HG03575 (cell line): Measurements from ENCODE around the gene RYR1.
"Not testable (repeated sequence)": the region's sequence is repeated elsewhere in the genome, so short reads cannot be mapped to it uniquely, and the experiment has no call there.

ENCODE experiments used
- ATAC-seq: cut with Tn5 transposase; IDR thresholded peaks from one replicate; pipeline ENCODE4 v1.9.1; 2021; ENCODE audit not compliant: unreplicated experiment, insufficient number of reproducible peaks, low FRiP score; ENCODE audit errors: extremely low read depth

Gene RYR1

DNA sequence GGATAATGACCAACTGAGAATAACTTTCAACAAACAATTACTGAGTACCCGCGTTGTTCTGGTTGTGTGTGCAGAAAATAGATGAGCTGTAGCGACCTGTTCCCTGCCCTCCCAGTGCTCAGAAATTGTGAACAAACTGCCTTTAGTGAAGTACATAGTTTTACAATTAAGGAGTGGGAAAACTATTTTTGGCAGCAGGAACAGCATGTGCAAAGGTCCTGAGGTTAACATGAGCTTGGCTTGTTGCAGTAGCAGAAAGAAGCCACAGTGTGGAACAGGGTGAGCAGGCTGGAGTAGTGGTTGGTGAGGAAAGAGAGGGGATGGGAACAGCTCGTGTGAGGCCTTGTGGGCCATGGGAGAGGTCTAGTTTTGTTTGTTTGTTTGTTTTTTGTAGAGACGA lies 16.0 kb downstream of the RYR1 start:
- no peak for ATAC-seq

DNA sequence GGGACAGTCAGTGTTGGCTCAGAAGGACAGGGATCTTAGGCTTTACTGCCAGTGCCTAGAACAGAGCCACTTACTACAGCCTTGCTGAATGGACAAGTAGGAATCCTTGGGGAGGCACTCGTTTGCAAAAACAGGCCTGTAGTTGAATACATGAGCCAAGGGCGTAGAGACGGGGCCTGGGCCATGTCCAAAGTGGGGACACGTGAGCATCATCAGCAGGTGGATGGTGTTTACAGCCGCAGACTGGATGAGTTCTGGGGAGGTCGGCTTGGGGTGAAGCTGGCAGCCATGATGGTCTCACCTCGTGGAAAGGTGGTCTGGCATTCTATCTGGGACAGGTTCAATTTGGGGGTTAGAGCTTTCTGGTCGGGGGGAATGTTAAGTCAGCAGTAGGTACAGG lies 17.5 kb downstream of the RYR1 start:
- no peak for ATAC-seq

DNA sequence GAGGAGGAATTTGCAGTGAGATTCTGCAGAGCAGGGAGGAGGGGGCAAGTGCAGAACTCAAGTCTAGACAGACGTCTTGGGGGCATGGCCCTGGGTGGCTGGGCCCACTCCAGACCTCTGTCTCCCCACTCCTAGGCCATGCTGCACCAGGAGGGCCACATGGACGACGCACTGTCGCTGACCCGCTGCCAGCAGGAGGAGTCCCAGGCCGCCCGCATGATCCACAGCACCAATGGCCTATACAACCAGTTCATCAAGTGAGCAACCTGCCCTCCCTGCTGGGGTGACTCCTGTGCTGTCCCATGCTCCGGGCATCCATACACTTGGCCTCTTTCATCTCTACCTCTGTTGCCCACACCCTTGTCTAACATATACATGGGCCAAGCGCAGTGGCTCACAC lies 18.1 kb downstream of the RYR1 start:
- ATAC-seq = no peak

DNA sequence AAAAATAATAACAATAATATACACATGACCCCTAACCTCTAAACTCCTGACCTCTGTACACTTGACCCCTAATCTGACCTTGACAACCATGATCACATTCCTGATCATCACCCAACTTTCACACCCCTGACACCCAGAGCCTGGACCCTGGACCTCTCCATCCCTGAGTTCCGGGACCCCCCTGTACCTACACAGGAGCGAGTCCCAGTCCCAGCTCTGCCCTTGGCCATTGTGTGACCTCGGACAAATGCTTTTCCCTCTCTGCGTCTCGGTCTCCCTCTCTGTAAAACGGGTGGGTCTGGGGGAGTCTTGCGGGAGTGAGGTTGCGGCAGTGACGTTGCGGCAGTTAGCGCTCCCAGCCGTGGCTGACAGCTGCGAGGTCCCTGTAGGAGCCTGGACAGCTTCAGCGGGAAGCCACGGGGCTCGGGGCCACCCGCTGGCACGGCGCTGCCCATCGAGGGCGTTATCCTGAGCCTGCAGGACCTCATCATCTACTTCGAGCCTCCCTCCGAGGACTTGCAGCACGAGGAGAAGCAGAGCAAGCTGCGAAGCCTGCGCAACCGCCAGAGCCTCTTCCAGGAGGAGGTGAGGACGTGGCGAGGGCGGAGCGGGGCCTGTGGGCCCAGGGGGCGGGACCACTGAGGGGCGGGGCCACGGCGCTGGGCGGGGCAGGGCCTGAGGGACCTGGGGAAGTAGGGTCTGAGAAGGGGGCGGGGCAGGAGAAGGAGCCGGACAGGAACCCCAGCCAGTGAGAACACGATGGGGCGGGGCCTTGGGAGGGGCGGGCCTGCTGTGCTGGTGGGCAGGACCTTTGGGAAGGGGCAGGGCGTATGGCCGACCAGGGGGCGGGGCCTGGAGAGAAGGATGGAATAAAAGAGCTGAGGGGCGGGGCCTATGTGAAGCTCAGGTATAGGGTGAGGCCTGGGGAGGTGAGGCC lies 19.2 kb downstream of the RYR1 start:
- ATAC-seq = no peak

DNA sequence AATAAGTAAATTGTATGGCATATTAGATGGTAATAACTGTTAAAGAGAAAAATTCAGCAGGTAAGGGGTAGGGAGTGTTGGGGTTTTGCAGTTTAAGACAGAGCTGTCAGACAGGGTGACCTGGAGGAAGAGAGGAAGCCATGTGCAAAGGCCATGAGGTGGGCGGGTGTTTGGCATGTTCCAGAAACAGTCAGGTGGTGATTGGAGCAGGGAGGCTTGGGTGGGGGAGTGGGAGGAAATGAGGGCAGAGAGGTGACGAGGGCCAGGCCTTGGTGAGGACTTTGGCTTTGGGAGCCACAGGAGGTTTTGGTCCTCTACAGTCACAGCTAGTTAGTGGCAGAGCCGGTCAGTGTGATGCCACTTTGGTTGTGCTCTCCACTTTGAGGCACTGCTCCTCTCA lies 20.1 kb downstream of the RYR1 start:
- ATAC-seq = no peak

DNA sequence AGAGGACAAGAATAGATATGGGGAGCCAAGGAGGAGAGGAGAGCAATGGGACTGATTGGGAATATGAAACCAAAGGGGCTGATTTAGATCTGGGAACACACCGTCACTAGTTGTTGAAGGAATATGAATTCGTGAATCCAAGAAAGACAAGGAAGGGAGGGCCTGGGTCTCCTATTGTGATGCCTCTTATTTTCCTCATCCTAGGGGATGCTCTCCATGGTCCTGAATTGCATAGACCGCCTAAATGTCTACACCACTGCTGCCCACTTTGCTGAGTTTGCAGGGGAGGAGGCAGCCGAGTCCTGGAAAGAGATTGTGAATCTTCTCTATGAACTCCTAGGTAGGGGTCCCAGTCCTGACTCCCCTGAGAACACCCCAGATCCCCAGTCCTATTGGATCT lies 21.5 kb downstream of the RYR1 start:
- no peak for ATAC-seq

DNA sequence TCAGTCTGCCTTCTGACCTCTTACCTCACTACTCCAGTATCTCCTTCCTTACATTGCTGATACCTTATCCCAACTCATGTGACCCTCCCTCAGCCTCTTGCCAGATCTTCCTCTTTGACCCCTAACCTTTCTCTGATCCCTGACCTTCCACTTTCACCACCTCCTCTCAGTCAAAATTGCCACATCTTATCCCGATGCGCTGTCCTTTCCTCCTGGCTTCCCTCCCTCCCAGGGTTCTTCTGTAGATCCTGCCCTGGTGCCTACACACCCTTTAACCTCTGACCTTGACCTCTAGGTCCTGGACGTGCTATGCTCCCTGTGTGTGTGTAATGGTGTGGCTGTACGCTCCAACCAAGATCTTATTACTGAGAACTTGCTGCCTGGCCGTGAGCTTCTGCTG lies 23.7 kb downstream of the RYR1 start:
- no peak for ATAC-seq

DNA sequence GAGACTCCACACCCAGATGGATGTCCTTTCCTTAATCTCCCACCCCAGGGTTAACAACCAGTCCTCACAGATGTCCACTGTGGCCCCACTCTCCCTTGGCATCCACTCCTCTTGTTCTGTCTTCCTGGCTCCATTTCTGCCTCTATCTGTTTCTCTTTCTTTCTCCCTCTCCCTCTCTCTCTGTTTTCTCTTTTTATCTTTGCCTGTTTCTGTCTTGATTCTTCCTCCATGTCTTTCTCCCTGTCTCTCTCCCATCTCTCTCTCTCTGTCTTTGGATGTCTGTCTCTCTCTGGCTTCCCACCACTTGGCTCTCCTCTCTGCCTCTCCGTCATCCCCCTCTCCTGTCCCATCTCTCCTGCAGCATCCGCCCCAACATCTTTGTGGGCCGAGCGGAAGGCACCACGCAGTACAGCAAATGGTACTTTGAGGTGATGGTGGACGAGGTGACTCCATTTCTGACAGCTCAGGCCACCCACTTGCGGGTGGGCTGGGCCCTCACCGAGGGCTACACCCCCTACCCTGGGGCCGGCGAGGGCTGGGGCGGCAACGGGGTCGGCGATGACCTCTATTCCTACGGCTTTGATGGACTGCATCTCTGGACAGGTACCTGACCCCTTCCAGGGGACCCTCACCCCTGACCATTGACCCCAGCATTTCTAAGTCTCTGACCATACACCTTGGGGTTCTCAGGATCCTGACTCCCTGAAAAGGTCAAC lies 24.4 kb downstream of the RYR1 start:
- ATAC-seq = no peak

DNA sequence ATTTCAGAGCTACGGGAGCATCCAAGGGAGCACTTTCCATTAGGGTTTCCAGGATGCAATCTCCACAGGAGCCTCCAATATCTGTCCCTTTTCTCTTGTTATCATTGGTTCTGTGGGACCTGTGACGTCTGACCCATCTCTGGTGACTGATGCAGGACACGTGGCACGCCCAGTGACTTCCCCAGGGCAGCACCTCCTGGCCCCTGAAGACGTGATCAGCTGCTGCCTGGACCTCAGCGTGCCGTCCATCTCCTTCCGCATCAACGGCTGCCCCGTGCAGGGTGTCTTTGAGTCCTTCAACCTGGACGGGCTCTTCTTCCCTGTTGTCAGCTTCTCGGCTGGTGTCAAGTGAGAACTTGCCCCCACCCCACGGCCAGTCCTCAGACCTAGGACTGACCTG lies 25.5 kb downstream of the RYR1 start:
- ATAC-seq = no peak

DNA sequence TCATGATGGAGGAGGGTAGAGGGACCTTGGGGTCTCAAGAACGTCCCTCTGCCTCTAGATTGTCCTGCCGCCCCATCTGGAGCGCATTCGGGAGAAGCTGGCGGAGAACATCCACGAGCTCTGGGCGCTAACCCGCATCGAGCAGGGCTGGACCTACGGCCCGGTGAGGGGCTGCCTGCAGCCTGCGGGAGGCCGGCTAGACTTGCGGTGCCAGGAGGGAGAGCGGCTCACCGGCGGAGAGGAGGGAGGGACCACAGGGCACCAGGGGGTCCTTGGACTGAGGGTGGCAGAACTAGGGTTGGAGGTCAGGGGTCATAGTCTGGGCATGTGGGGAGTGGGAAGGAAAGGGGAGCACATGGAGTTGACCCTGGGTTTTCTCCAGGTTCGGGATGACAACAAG lies 29.9 kb downstream of the RYR1 start:
- ATAC-seq = no peak

DNA sequence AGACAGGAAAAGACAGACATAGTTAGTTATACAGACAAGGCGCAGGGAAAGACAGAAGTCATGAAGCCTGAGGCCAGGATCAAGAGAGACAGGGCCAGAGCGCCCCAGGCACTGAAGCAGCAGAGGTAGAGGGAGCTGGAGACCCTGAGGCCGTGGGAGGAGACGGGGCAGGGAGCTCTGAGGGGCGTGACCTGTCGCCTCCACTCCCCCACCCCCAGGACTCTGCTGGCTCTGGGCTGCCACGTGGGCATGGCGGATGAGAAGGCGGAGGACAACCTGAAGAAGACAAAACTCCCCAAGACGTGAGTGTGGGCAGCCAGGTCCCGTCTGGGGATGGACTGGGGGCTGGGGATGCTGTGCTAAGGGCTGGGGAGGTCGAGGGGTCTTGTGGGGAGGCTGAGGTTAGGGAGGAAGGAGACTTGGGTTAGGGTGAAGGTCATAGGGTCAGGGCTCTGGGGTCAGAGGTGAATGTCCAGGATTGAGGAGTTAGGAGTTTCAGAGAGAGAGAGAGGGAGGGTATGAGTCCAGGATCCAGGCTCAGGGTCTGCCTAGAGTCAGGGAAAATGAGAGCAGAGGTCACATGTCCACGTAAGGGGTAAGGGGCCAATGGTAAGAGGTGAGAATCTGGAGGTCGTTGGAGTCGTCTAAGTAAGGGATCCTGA lies 31.1 kb downstream of the RYR1 start:
- no peak for ATAC-seq

DNA sequence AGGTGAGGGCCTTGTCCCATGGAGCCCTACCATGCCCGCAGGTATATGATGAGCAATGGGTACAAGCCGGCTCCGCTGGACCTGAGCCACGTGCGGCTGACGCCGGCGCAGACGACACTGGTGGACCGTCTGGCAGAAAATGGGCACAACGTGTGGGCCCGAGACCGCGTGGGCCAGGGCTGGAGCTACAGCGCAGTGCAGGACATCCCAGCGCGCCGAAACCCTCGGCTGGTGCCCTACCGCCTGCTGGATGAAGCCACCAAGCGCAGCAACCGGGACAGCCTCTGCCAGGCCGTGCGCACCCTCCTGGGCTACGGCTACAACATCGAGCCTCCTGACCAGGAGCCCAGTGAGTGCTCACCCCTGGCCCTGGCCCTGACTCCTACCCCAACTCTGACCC lies 32.6 kb downstream of the RYR1 start:
- ATAC-seq = no peak

DNA sequence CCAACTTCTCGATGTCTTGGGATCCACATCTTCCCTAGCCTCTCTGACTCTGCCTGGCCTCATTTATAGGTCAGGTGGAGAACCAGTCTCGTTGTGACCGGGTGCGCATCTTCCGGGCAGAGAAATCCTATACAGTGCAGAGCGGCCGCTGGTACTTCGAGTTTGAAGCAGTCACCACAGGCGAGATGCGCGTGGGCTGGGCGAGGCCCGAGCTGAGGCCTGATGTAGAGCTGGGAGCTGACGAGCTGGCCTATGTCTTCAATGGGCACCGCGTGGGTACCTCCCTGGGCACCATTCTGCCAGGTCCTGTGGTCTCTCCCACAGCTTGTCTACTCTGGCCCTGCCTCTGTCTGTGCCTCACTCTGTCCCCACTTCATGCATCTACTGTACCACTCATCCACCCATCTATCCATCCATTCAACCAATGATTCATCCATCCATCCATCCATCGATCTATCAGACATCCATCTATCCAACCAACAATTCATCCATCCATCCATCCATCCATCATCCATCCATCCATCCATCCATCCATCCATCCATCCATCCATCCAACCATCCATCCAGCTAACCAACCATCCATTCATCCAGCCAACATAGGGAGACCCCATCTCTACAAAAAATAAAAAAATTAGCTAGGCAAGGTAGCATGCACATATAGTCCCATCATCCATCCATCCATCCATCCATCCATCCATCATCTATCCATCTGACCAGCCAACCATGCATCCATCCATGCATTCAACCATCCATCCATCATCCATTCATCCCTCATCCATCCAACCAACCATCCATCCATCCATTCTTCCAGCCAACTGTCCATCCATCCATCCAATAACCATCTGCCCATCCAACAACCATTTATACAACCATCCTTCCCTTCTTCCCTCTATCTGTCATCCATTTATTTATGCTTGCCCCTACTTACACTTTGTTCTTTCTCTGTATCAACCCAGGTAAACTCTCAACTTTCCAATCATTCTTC lies 34.3 kb downstream of the RYR1 start:
- no peak for ATAC-seq

DNA sequence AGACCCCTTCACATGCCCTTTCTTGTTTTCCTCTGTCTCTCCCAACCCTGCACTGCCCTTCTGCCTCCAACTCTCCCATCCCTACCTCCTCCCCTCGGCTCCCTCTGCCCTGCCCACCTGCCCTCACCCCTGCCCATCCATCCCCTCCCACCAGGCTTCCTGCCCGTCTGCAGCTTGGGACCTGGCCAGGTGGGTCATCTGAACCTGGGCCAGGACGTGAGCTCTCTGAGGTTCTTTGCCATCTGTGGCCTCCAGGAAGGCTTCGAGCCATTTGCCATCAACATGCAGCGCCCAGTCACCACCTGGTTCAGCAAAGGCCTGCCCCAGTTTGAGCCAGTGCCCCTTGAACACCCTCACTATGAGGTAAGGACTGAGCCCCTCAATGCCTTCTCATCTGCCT lies 35.7 kb downstream of the RYR1 start:
- ATAC-seq = no peak

DNA sequence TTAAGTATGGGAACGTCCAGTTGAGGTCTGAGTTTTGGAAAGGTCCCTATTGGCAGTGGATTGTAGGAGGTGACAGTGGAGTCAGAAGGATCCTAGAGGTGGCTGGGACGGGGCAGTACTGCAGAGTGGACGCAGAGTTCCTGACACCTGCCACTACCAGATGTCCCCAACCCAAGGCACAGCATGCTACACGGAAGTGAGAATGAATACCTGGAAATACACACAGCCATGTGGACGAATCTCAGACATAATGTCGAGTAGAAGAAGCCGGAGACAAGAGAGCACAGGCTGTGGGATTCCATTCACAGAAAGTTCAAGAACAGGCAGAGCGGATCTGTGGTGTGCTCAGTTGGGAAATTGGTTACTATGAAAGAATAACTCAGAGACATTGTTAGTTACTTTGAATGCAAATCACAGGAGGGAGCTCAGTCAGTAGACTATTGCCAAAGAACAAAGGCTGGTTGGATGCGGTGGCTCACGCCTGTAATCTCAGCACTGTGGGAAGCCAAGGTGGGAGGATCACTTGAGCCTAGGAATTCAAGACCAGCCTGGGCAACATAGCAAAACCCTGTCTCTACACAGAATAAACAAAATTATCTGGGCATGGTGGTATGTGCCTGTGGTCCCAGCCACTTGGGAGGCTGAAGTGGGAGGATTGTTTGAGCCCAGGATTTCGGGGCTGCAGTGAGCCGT lies 37.4 kb downstream of the RYR1 start:
- no peak for ATAC-seq

DNA sequence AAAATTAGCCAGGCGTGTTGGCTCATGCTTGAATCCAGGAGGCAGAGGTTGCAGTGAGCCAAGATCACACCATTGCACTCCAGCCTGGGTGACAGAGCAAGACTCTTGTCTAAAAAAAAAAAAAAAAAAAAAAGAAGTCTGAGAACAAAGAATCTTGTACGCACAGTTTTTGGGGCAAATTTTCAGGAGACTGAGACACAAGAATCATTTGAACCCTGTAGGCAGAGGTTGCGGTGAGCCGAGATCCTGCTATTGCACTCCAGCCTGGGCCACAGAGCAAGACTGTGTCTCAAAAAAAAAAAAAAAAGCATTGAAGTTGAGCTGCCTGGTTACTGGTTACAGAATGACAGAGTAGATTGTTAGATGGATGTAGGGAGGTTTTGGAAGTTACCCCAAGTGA lies 39.2 kb downstream of the RYR1 start:
- not testable (repeated sequence) for ATAC-seq

DNA sequence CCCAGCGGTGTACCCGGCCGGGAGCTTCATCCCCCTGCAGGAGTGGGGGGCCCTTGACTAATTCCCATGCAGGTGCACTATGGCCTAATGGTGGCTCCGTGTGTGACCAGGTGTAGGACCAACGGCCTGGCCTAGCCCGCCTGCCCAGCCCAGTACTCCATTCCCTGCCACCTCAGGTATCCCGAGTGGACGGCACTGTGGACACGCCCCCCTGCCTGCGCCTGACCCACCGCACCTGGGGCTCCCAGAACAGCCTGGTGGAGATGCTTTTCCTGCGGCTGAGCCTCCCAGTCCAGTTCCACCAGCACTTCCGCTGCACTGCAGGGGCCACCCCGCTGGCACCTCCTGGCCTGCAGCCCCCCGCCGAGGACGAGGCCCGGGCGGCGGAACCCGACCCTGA lies 39.7 kb downstream of the RYR1 start:
- ATAC-seq = no peak

DNA sequence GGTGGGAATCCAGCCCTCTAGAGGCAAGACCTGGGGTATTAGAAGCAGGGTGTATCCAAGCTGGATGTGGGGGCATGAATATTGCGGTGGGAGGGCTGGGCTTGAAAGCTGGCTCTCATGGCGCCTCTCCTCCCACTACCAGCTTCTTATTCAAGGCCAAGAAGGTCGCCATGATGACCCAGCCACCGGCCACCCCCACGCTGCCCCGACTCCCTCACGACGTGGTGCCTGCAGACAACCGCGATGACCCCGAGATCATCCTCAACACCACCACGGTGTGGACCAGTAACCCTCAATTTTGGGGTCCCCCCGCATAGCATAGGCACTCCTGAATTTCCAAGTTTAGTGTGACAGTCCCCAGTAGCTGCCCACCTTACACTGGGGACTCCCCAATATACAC lies 41.7 kb downstream of the RYR1 start:
- no peak for ATAC-seq
